Astrocyte (in vitro differentiated cells and primary cell): ENCODE results near the gene LRP10. TPM values are rescaled to one million over a fixed set of nuclear protein-coding genes. Genes with fewer than 3 reads are reported as not detected.

Source experiments
- DNase-seq: peaks from one replicate; pipeline ENCODE4 v3.0.0-alpha.2; 2010; ENCODE audit warnings: low read depth
- FAIRE-seq: peaks from 2 replicates; lab custom pipeline; 2011; peaks lifted over from hg19 to GRCh38; lab: Jason Lieb, UNC
- H2AFZ ChIP-seq: 2 replicates; pipeline ENCODE4 v1.6.0; 2012; ENCODE audit warnings: low read depth, low read length, inconsistent platforms
- H3K27ac ChIP-seq: 2 replicates; pipeline ENCODE4 v1.5.1; 2011; ENCODE audit warnings: low read depth, low read length, inconsistent platforms
- H3K27me3 ChIP-seq: 2 replicates; pipeline ENCODE4 v1.6.0; 2011; ENCODE audit warnings: low read length, inconsistent platforms; ENCODE audit not compliant: insufficient read depth
- H3K36me3 ChIP-seq: 2 replicates; pipeline ENCODE4 v1.5.1; 2011; ENCODE audit warnings: low read length, inconsistent platforms; ENCODE audit not compliant: insufficient read depth
- H3K4me1 ChIP-seq: 2 replicates; pipeline ENCODE4 v1.5.1; 2011; ENCODE audit warnings: low read length, inconsistent platforms; ENCODE audit not compliant: insufficient read depth
- H3K4me2 ChIP-seq: 2 replicates; pipeline ENCODE4 v1.6.0; 2012; ENCODE audit warnings: low read length, inconsistent platforms
- H3K4me3 ChIP-seq: 2 replicates; pipeline ENCODE4 v1.5.1; 2011; ENCODE audit warnings: low read depth, mild to moderate bottlenecking, low read length, inconsistent platforms; ENCODE audit not compliant: insufficient read depth
- H3K79me2 ChIP-seq: 2 replicates; pipeline ENCODE4 v1.6.0; 2012; ENCODE audit warnings: mild to moderate bottlenecking, low read length, inconsistent platforms; ENCODE audit not compliant: insufficient read depth
- H3K9ac ChIP-seq: 2 replicates; pipeline ENCODE4 v1.6.0; 2012; ENCODE audit warnings: mild to moderate bottlenecking, low read length, inconsistent platforms
- H3K9me3 ChIP-seq: 2 replicates; pipeline ENCODE4 v1.5.1; 2012; ENCODE audit warnings: low read depth, mild to moderate bottlenecking, low read length, inconsistent platforms; ENCODE audit not compliant: insufficient read depth
- H4K20me1 ChIP-seq: 2 replicates; pipeline ENCODE4 v1.6.0; 2012; ENCODE audit warnings: low read length, inconsistent platforms; ENCODE audit not compliant: insufficient read depth
- H3K27ac Mint-ChIP-seq: one replicate; pipeline ENCODE4 v1.8.0; 2021; ENCODE audit warnings: mild to moderate bottlenecking, mixed read lengths; ENCODE audit not compliant: unreplicated experiment
- H3K27me3 Mint-ChIP-seq: one replicate; pipeline ENCODE4 v1.8.0; 2021; ENCODE audit warnings: low read depth, mixed read lengths; ENCODE audit not compliant: unreplicated experiment
- H3K36me3 Mint-ChIP-seq: one replicate; pipeline ENCODE4 v1.8.0; 2021; ENCODE audit warnings: low read depth, mixed read lengths; ENCODE audit not compliant: unreplicated experiment
- H3K4me1 Mint-ChIP-seq: one replicate; pipeline ENCODE4 v1.8.0; 2021; ENCODE audit warnings: low read depth, mixed read lengths; ENCODE audit not compliant: unreplicated experiment
- H3K4me3 Mint-ChIP-seq: one replicate; pipeline ENCODE4 v1.8.0; 2021; ENCODE audit warnings: mild to moderate bottlenecking, moderate library complexity, mixed read lengths; ENCODE audit not compliant: unreplicated experiment
- H3K9me3 Mint-ChIP-seq: one replicate; pipeline ENCODE4 v1.8.0; 2021; ENCODE audit warnings: mild to moderate bottlenecking, mixed read lengths; ENCODE audit not compliant: unreplicated experiment
- EZH2 ChIP-seq: IDR thresholded peaks from 2 replicates; pipeline ENCODE4 v1.6.1; 2012; ENCODE audit warnings: mild to moderate bottlenecking, low read length, inconsistent platforms; ENCODE audit not compliant: insufficient read depth
- total RNA-seq: library from RNA; stranded (reverse); gene quantifications from 2 replicates; pipeline ENCODE4 v1.2.1, GENCODE V29; 2021
- TF ChIP-seq, protein P1 (sequence below): IDR thresholded peaks from 2 replicates; pipeline ENCODE4 v1.5.1; 2011; ENCODE audit warnings: low read depth, mild to moderate bottlenecking, inconsistent platforms, low read length, moderate library complexity; ENCODE audit not compliant: insufficient read depth

The LRP10 gene
- total RNA-seq, 1 donor from 2014 or later = 142 TPM

GRCh38 chr14:22884738-22885523, 13.4 kb downstream of the LRP10 start:
- no peaks in the 10 kb centered on the region for H3K36me3 ChIP-seq
- H3K4me3 Mint-ChIP-seq = peak overlapping the region; percentile 45
- peaks cover 5% of the 10 kb centered on the region for H3K27me3 Mint-ChIP-seq
- no peaks in the 10 kb centered on the region for H3K9me3 ChIP-seq
- no peak overlapping the region for H3K9ac ChIP-seq
- FAIRE-seq (no peak), DNase-seq (no peak)
- H3K4me3 ChIP-seq = no peak overlapping the region
- H3K9me3 Mint-ChIP-seq = no peaks in the 10 kb centered on the region
- H3K36me3 Mint-ChIP-seq = no peaks in the 10 kb centered on the region
- no peaks in the 10 kb centered on the region for H3K79me2 ChIP-seq
- no peaks in the 10 kb centered on the region for H4K20me1 ChIP-seq
- TF ChIP-seq EZH2 = no peak
- TF ChIP-seq, protein P1, sequence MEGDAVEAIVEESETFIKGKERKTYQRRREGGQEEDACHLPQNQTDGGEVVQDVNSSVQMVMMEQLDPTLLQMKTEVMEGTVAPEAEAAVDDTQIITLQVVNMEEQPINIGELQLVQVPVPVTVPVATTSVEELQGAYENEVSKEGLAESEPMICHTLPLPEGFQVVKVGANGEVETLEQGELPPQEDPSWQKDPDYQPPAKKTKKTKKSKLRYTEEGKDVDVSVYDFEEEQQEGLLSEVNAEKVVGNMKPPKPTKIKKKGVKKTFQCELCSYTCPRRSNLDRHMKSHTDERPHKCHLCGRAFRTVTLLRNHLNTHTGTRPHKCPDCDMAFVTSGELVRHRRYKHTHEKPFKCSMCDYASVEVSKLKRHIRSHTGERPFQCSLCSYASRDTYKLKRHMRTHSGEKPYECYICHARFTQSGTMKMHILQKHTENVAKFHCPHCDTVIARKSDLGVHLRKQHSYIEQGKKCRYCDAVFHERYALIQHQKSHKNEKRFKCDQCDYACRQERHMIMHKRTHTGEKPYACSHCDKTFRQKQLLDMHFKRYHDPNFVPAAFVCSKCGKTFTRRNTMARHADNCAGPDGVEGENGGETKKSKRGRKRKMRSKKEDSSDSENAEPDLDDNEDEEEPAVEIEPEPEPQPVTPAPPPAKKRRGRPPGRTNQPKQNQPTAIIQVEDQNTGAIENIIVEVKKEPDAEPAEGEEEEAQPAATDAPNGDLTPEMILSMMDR = no peak
- peaks cover 21% of the 10 kb centered on the region for H3K4me1 Mint-ChIP-seq
- no peaks in the 10 kb centered on the region for H3K27me3 ChIP-seq
- no peak overlapping the region for H2AFZ ChIP-seq
- H3K4me1 ChIP-seq = peaks cover 22% of the 10 kb centered on the region
- H3K27ac ChIP-seq = no peak overlapping the region
- no peak overlapping the region for H3K27ac Mint-ChIP-seq
- no peak overlapping the region for H3K4me2 ChIP-seq

DNA sequence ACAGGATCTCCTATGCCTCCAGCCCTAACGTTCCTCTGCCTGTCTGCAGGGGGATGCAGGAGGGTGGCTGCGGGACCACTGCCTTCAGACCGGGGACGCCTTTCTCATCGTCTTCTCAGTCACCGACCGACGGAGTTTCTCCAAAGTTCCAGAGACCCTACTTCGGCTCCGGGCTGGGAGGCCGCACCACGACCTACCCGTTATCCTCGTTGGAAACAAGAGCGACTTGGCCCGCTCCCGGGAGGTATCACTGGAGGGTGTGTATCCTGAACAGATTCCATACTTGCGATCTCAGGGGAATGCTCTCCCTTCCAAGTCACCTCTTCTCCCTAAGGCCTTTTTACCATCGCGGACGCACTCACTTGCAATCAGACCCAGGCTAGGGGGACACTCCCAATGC, 14.4 kb downstream of the LRP10 start:
- H3K27me3 Mint-ChIP-seq = peaks cover 5% of the 10 kb centered on the region
- no peak overlapping the region for H3K4me3 ChIP-seq
- peak overlapping the region; percentile 84 for H3K4me2 ChIP-seq
- peak overlapping the region; percentile 8 for H3K4me3 Mint-ChIP-seq
- peaks cover 22% of the 10 kb centered on the region for H3K4me1 ChIP-seq
- H3K4me1 Mint-ChIP-seq = peaks cover 21% of the 10 kb centered on the region
- no peak overlapping the region for H3K27ac ChIP-seq
- no peaks in the 10 kb centered on the region for H3K9me3 ChIP-seq
- H4K20me1 ChIP-seq = no peaks in the 10 kb centered on the region
- no peak overlapping the region for H3K9ac ChIP-seq
- H3K27me3 ChIP-seq = no peaks in the 10 kb centered on the region
- no peaks in the 10 kb centered on the region for H3K79me2 ChIP-seq
- H3K36me3 ChIP-seq = no peaks in the 10 kb centered on the region
- H3K27ac Mint-ChIP-seq = no peak overlapping the region
- TF ChIP-seq, protein P1 = no peak
- TF ChIP-seq EZH2 = no peak
- no peaks in the 10 kb centered on the region for H3K36me3 Mint-ChIP-seq
- DNase-seq (no peak), FAIRE-seq (no peak)
- peak overlapping the region; percentile 85 for H2AFZ ChIP-seq
- H3K9me3 Mint-ChIP-seq = no peaks in the 10 kb centered on the region
